GM18507 (cell line): ENCODE results near the gene FILIP1L.

Source experiments
- DNase-seq: peaks from one replicate; pipeline ENCODE4 v3.0.0; 2011; ENCODE audit warnings: low read depth; ENCODE audit not compliant: insufficient read length; ENCODE audit errors: extremely low spot score
- FAIRE-seq: peaks from 2 replicates; lab custom pipeline; 2011; peaks lifted over from hg19 to GRCh38; lab: Jason Lieb, UNC

Gene FILIP1L

GRCh38 chr3:100024520-100025303 lies 89.6 kb downstream of the FILIP1L start:
- DNase-seq, result no peak
- FAIRE-seq, result no peak

- FAIRE-seq (no peak), DNase-seq (no peak)
These were observed 90.7 kb downstream of the FILIP1L start for GRCh38 chr3:100023595-100023994.

- no peak for DNase-seq
These were observed 91.2 kb downstream of the FILIP1L start for GRCh38 chr3:100023150-100023549.

GRCh38 chr3:100022506-100022905 lies 91.8 kb downstream of the FILIP1L start:
- DNase-seq (no peak), FAIRE-seq (no peak)

More at GRCh38 chr3:100023150-100023549, 91.2 kb downstream of the FILIP1L start:
- FAIRE-seq, result no peak

GRCh38 chr3:100020876-100021644 lies 93.2 kb downstream of the FILIP1L start:
- no peak for DNase-seq
- no peak for FAIRE-seq

GRCh38 chr3:100019719-100020118 lies 94.6 kb downstream of the FILIP1L start:
- no peak for DNase-seq
- FAIRE-seq, result no peak

GRCh38 chr3:100018806-100019205 lies 95.5 kb downstream of the FILIP1L start:
- DNase-seq (no peak), FAIRE-seq (no peak)

- DNase-seq (no peak), FAIRE-seq (no peak)
These were observed 104.2 kb downstream of the FILIP1L start for GRCh38 chr3:100010087-100010417.

- FAIRE-seq (no peak), DNase-seq (no peak)
These were observed 104.8 kb downstream of the FILIP1L start for GRCh38 chr3:100009276-100010086.

- FAIRE-seq (no peak), DNase-seq (no peak)
These were observed 106.1 kb downstream of the FILIP1L start for GRCh38 chr3:100008081-100008698.

GRCh38 chr3:100007313-100007712 lies 107.0 kb downstream of the FILIP1L start:
- FAIRE-seq, result no peak
- no peak for DNase-seq

- FAIRE-seq (no peak), DNase-seq (no peak)
These were observed 107.6 kb downstream of the FILIP1L start for GRCh38 chr3:100006570-100007271.

GRCh38 chr3:100005665-100006393 lies 108.5 kb downstream of the FILIP1L start:
- no peak for DNase-seq
- no peak for FAIRE-seq

- FAIRE-seq, result no peak
These were observed 109.4 kb downstream of the FILIP1L start for GRCh38 chr3:100004931-100005330.

GRCh38 chr3:100003609-100004503 lies 110.4 kb downstream of the FILIP1L start:
- FAIRE-seq (peak; percentile 5), DNase-seq (no peak)

More at GRCh38 chr3:100004931-100005330, 109.4 kb downstream of the FILIP1L start:
- no peak for DNase-seq

- no peak for DNase-seq
These were observed 111.5 kb downstream of the FILIP1L start for GRCh38 chr3:100002599-100003350.

More at GRCh38 chr3:100002599-100003350, 111.5 kb downstream of the FILIP1L start:
- peak; percentile 31 for FAIRE-seq
